ENCODE measurements around the gene BCAS3.
"Not testable (repeated sequence)": the region's sequence is repeated elsewhere in the genome, so short reads cannot be mapped to it uniquely, and the experiment has no call there.

The BCAS3 gene

DNA sequence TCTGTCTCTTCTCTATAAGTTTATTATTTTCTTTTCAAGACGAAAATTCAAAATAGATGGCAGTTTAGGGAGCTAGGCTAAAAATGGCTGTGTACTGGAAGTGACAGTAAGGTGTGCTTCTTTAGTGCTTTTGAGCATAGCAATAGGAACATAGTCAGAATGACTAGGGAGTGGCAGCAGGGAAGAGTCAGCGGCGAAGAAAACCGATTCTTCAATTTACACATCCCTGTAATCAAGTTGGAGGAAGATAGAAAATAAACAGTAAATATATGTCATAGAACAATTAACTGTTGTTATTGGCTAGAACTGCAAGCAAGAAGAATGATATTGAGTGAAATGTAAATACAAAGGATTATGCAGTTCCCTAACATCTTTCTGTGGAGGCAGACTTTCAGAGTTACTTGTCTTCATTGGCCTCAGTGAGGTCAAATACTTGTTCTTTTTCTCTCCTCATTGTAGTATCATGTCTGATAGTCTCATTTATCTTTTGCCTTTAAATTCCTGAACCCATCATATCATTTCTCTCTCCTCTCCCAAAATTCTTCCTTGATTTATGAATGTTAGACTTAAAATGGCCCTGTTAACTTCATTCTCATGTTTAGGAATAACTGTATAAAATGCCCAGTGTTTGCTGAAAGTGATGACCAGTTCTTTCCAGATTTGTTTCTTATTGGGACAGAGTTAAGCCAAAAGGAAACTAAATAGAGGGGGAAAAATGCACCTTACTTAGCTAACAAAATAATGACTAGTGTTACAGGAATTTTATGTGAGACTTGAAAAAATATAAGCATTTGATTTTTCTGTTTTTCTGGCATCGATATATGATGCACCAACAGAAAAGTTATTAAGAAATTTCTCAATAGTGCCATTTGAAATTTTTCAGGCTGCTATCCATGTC is 211.4 kb downstream of the BCAS3 start:
- DNase-seq = peak in 2 of 3 experiments; percentile 3 to 56

GRCh38 chr17:60891149-60891548 is 213.5 kb downstream of the BCAS3 start:
- no peak for DNase-seq

DNA sequence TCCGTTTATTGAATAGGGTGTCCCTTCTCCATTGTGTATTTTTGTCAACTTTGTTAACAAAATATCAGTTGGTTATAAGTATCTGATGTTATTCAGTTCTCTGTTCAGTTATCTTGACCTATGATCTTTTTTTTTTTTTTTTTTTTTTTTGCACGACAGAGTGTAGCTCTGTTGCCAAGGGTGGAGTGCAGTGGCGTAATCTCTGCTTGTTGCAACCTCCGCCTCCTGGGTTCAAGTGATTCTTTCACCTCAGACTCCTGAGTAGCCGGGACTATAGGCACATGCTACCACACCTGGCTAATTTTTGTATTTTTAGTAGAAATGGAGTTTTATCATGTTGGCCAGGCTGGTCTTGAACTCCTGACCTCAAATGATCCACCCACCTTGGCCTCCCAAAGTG is 215.8 kb downstream of the BCAS3 start:
- no peak for DNase-seq

- DNase-seq = no peak
Measured at GRCh38 chr17:60896996-60897395, 219.3 kb downstream of the BCAS3 start.

GRCh38 chr17:60899115-60899514 is 221.5 kb downstream of the BCAS3 start:
- no peak for DNase-seq

- DNase-seq = no peak
Measured at GRCh38 chr17:60900688-60901087, 223.0 kb downstream of the BCAS3 start.

- no peak for DNase-seq
Measured at GRCh38 chr17:60901242-60901641, 223.6 kb downstream of the BCAS3 start.

- DNase-seq = no peak
Measured at GRCh38 chr17:60901806-60902205, 224.2 kb downstream of the BCAS3 start.

DNA sequence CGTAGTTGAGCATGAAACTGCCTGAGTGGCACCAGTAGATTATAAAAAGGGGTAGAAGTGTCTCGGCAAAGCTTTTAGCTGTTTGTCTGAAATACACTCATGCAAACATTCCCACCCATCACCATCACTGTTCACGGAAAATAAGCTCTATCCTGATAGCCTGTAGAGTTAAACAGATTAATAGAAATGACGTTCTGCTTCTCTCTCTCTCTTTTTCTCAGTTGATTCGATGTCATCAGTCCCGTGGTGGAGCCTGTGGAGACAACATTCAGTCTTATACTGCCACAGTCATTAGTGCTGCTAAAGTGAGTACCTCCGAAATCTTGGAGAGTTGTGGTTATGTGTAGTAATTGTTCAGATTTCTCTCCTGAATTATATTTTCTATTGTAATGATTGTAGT is 224.7 kb downstream of the BCAS3 start:
- no peak for DNase-seq

GRCh38 chr17:60904582-60904981 is 226.9 kb downstream of the BCAS3 start:
- no peak for DNase-seq

GRCh38 chr17:60905709-60906108 is 228.1 kb downstream of the BCAS3 start:
- DNase-seq = no peak

- peak in 1 of 3 experiments; percentile 10 for DNase-seq
Measured at GRCh38 chr17:60908324-60908723, 230.7 kb downstream of the BCAS3 start.

DNA sequence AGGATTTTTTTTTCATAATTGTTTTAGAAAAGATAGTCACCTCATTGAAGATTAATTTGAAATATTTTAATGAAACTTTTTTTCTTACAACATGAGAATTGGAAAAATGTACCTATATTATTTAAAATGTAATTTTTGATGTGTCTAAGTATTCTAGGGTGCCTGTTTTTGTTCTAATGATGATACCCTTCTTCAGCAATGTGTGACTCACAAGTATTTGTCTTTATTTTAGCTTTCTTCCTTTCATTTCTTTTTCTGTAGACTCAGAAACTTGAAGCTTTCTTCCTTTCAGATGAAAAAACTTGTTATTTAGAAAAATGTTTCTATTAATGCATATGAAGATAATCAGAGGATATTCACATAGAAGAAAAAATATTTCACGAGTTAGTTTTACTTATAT is 231.8 kb downstream of the BCAS3 start:
- DNase-seq = no peak

DNA sequence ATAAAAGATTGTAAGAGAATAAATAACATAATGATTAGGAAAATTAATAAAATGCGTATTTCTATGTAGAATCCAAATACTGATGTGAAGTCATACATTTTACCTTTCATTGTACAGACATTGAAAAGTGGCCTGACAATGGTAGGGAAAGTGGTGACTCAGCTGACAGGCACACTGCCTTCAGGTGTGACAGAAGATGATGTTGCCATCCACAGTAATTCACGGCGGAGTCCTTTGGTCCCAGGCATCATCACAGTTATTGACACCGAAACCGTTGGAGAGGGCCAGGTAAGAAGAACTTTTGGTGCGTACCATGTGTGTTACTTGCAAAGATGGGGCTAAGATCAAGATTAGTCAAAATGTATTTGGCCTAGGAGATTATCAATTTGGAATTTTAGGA is 232.8 kb downstream of the BCAS3 start:
- DNase-seq = no peak

DNA sequence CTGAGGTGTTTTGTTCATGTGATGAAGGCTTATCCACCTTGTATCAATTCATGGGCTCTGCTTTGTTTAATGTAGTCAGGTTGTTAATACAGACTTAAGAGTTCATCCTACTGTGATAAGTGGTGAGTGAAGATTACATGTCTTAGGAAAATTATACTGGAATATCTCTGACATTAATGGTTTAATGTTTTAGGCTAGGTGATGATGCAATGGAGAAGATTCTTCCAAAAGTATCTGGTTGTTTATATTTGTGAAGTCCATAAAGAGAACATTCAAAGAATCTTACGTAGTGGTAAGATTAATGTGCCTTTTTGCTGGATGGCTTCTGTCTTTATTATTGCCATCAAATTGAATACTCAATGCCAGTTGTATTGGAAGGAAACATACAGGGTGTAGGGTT is 236.4 kb downstream of the BCAS3 start:
- peak in 1 of 3 experiments; percentile 14 for DNase-seq

- no peak for DNase-seq
Measured at GRCh38 chr17:60916043-60916442, 238.4 kb downstream of the BCAS3 start.

DNA sequence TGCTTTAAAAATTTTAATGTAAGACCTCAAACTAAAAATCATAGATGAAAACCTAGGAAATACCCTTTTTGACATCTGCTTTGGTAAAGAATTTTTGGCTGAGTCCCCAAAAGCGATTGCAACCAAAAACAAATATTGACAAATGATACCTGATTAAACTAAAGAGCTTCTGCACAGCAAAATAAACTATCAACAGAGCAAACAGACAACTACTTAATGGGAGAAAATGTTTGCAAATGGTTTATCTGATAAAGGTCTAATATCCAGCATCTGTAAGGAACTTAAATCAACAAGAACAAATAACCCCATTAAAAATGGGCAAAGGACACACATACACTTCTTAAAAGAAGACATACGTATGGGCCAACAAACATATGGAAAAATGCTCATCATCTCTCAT is 242.5 kb downstream of the BCAS3 start:
- peak in 1 of 3 experiments; percentile 10 for DNase-seq

DNA sequence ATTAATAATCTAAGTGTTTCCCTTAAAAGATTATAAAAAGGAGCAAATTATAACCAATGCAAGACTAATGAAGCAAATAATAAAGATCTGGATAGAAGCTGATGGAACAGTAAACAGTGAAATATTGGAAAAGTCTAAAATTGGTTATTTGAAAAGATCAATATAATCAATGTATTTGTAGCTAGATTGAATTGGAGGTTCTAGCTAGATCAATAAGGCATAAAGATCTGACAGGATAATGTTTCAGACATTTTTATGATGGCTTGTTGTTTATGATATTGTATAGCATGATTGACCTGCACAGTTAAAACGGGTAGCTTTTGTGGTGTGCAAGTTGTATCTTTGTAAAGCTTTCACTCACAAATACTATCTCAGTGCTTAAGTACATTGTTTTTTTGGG is 245.3 kb downstream of the BCAS3 start:
- DNase-seq = no peak

- DNase-seq = no peak
Measured at GRCh38 chr17:60926466-60927183, 249.0 kb downstream of the BCAS3 start.

GRCh38 chr17:60933739-60934138 is 256.1 kb downstream of the BCAS3 start:
- DNase-seq = no peak

DNA sequence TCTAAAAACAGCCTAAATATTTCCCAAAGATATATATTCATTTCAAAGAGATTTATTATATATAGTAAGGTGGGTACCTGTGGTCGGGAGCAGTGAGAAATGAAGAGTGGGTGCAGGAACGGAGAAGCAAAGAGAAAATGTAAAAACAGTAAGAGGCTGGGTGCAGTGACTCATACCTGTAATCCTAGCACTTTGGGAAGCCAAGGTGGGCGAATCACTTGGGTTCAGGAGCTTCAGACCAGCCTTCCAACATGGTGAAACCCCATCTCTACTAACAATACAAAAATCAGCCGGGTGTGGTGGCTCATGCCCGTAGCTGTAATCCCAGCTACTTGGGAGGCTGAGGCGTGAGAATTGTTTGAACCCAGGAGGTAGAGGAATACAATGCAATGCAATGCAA is 257.1 kb downstream of the BCAS3 start:
- DNase-seq = no peak

DNA sequence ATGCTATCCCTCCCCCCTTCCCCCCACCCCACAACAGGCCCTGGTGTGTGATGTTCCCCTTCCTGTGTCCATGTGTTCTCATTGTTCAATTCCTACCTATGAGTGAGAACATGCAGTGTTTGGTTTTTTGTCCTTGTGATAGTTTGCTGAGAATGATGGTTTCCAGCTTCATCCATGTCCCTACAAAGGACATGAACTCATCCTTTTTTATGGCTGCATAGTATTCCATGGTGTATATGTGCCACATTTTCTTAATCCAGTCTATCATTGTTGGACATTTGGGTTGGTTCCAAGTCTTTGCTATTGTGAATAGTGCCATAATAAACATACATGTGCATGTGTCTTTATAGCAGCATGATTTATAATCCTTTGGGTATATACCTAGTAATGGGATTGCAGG is 258.3 kb downstream of the BCAS3 start:
- DNase-seq = not testable (repeated sequence)

DNA sequence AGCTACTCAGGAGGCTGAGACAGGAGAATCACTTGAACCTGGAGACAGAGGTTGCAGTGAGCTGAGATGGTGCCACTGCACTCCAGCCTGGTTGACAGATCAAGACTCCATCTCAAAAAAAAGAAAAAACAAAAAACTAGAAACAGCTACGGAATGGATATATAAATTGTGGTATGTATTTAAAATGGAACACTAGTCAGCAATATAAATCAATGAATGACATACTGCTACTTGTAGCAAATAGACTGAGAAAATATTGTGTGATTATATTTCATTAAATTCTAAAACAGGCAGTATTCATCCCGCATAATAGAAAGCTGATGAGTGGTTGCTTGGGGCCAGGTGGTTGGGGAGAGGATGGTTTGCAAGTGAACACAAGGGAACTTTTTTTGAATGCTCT is 261.7 kb downstream of the BCAS3 start:
- DNase-seq = no peak

DNA sequence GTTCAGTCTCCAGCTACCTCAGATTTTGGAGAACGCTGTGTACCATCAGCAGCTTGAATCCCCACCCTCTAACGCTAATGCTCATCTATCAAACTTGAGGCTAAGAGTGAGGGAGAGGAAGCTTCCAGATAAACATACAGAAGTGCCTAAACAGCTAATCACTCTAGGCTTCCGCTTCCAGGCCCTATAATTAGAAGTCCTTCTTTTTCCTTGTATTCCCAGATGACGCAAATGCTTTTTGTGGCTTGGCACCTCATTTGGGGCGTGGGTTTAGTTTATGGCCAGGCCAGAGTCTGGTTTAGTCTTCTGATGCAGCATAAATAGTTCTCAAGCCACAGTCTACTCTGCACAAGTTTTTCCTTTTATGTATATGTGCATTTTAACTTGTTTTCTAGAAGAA is 263.4 kb downstream of the BCAS3 start:
- DNase-seq = peak in 2 of 3 experiments; percentile 14 to 34

Data from NCI-H1417 (cell line).